ENCODE data around the gene WWOX.

DNA sequence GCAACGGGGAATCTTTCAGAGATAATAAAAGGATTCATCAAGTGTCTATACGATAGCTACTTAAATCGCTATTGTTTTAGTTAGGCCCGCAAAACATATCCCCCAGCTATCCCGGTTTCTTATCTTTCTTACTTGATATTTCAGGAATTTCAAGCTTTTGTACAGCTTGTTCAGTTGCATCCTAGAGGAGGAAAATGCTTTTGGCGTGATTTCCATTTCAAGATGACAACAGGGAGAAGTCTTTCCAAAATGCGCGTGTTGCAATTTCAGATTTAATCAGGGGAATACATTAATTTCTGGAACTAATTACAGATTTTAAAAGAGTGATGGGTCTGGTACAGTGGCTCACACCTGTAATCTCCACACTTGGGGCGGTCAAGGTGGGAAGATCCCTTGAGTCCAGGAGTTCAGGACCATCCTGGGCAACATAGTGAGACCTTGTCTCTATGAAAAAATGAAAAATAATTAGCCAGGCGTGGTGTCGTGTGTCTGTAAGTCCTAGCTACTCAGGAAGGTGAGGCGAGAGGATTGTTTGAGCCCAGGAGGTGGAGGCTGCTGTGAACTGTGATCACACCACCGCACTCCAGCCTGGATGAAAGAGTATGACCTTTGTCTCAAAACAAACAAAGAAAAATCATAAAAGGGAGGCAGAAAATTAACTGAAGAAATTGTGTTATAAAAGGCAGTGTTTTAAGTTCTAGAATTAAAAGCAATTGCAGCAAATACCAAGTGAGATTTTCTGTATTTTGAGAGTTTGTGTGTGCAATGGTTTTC, 954.9 kb downstream of the WWOX start:
- TF ChIP-seq POLR2A (IDR thresholded peaks at IDR 0.05; ENCODE audit: low read length) (no peak), GATA1 (IDR thresholded peaks at IDR 0.05; ENCODE audit: low read depth, low read length) (no peak)
